Fibroblast of lung (primary cell): ENCODE data around the gene TPCN2.

Experiments used
- EZH2 ChIP-seq: IDR thresholded peaks from 2 replicates; pipeline ENCODE4 v1.5.1; 2012; ENCODE audit warnings: low read length, control low read depth, mild to moderate bottlenecking; ENCODE audit errors: missing control alignments
- TF ChIP-seq, protein P1 (sequence below), 2 donors: IDR thresholded peaks in 1 of 2; conservative IDR thresholded peaks in 1 of 2; 1 replicate in 1 of 2; 2 replicates in 1 of 2; pipeline ENCODE4 v1.5.1; 2011 to 2012; ENCODE audit warnings: low read length in 2 of 2, control low read depth in 1 of 2, inconsistent platforms in 1 of 2, low read depth in 1 of 2, mild to moderate bottlenecking in 1 of 2

DNA sequence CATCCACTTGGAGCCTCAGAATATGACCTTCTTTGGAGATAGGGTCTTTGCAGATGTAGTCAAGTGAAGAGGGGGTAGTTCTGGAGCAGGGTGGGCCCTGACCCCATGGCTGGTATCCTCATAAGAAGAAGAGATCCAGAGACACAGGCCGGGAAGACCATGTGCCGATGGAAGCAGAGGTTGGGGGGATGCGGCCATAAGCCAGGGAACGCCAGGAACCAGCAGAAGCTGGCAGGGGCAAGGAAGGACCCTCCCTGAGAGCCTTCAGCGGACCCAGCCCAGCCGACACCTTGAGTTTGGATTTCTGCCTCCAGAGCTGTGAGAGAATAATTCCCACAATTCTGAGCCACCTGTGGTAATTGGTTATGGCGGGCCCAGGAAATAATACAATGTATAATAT is 80.9 kb downstream of the TPCN2 start:
- TF ChIP-seq, protein P1, sequence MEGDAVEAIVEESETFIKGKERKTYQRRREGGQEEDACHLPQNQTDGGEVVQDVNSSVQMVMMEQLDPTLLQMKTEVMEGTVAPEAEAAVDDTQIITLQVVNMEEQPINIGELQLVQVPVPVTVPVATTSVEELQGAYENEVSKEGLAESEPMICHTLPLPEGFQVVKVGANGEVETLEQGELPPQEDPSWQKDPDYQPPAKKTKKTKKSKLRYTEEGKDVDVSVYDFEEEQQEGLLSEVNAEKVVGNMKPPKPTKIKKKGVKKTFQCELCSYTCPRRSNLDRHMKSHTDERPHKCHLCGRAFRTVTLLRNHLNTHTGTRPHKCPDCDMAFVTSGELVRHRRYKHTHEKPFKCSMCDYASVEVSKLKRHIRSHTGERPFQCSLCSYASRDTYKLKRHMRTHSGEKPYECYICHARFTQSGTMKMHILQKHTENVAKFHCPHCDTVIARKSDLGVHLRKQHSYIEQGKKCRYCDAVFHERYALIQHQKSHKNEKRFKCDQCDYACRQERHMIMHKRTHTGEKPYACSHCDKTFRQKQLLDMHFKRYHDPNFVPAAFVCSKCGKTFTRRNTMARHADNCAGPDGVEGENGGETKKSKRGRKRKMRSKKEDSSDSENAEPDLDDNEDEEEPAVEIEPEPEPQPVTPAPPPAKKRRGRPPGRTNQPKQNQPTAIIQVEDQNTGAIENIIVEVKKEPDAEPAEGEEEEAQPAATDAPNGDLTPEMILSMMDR (conservative IDR thresholded peaks at IDR 0.05 in 1 of 2, IDR thresholded peaks at IDR 0.05 in 1 of 2; ENCODE audit: low read depth in 1 of 2, low read length in 2 of 2): no peak
- no peak for TF ChIP-seq EZH2
